ENCODE measurements around the gene MLLT6.
"Not testable (repeated sequence)": the region's sequence is repeated elsewhere in the genome, so short reads cannot be mapped to it uniquely, and the experiment has no call there.

MLLT6 gene

DNA sequence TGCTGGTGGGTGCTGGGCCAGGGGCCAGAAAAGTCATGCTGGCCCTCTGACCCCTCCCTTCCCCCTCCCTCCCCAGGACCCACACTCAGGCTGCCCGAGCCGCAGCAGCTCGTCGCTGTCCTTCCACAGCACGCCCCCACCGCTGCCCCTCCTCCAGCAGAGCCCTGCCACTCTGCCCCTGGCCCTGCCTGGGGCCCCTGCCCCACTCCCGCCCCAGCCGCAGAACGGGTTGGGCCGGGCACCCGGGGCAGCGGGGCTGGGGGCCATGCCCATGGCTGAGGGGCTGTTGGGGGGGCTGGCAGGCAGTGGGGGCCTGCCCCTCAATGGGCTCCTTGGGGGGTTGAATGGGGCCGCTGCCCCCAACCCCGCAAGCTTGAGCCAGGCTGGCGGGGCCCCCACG lies 16.7 kb downstream of the MLLT6 start:
- TF ChIP-seq, protein P1, sequence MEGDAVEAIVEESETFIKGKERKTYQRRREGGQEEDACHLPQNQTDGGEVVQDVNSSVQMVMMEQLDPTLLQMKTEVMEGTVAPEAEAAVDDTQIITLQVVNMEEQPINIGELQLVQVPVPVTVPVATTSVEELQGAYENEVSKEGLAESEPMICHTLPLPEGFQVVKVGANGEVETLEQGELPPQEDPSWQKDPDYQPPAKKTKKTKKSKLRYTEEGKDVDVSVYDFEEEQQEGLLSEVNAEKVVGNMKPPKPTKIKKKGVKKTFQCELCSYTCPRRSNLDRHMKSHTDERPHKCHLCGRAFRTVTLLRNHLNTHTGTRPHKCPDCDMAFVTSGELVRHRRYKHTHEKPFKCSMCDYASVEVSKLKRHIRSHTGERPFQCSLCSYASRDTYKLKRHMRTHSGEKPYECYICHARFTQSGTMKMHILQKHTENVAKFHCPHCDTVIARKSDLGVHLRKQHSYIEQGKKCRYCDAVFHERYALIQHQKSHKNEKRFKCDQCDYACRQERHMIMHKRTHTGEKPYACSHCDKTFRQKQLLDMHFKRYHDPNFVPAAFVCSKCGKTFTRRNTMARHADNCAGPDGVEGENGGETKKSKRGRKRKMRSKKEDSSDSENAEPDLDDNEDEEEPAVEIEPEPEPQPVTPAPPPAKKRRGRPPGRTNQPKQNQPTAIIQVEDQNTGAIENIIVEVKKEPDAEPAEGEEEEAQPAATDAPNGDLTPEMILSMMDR (conservative IDR thresholded peaks at IDR 0.05; ENCODE audit: low read depth, low read length) = no peak
- DNase-seq (ENCODE audit: low read depth) = no peak
- H3K4me3 ChIP-seq (ENCODE audit: low read depth, low read length) = no peak overlapping the region

DNA sequence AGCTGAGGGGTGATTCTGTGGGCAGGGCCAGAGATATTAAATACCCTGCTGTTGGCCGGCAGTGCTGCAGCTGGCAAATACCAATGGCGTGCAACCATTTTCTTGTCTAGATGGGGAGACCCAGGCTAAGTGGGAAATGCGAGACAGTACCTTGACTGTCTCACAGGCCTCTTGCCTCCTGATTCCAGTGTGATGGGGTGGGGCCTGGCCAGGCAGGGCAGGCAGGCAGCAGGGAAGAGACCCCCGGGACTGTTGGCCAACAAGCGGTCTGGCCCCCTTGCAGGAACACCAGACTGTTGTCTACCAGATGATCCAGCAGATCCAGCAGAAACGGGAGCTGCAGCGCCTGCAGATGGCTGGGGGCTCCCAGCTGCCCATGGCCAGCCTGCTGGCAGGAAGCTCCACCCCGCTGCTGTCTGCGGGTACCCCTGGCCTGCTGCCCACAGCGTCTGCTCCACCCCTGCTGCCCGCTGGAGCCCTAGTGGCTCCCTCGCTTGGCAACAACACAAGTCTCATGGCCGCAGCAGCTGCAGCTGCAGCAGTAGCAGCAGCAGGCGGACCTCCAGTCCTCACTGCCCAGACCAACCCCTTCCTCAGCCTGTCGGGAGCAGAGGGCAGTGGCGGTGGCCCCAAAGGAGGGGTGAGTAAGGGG lies 19.4 kb downstream of the MLLT6 start:
- no peak for DNase-seq (ENCODE audit: low read depth)
- TF ChIP-seq, protein P1 (conservative IDR thresholded peaks at IDR 0.05; ENCODE audit: low read depth, low read length) = no peak
- H3K4me3 ChIP-seq (ENCODE audit: low read depth, low read length) = no peak overlapping the region

DNA sequence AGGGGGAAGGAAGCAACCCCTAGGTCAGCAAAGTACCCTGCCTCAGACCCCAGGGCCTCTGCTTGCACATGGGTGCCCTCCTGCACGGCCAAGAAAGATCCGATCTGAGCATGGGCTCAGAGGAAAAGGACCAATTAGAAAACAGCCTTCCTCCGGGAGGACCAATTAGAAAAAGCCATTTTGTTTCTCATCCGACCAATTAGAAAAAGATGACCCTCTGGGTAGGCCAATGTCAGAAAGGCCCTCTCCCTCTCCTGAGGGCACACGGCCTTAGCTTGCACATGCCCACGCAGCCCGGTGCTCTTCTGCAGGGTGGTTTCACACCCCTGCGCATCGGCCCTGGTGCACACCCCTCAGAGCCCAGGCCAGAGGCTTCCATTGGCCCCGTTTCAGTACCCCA lies 20.0 kb downstream of the MLLT6 start:
- TF ChIP-seq, protein P1 (conservative IDR thresholded peaks at IDR 0.05; ENCODE audit: low read depth, low read length) = no peak
- no peak for DNase-seq (ENCODE audit: low read depth)
- no peak overlapping the region for H3K4me3 ChIP-seq (ENCODE audit: low read depth, low read length)

DNA sequence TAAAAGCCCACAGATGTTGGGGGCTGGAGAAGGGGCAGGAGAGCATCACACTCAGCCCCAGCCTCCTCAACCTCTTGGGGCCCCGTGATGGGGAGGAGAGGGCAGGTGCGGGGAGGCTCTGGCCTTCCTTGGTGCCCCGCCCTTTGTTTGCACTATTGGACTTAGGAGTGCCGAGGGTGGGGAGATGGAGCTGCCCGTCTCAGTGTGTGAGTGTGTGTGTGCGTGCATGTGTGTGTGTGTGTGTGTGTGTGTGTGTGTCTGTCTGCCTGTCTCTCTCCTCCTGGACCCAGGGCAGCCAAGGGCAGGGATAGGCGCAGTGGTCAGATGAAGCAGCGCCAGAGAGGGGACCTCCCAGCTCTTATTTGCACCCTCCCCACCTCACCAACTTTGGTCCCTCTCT lies 21.1 kb downstream of the MLLT6 start:
- H3K4me3 ChIP-seq (ENCODE audit: low read depth, low read length); DNase-seq (ENCODE audit: low read depth): not testable (repeated sequence)

DNA sequence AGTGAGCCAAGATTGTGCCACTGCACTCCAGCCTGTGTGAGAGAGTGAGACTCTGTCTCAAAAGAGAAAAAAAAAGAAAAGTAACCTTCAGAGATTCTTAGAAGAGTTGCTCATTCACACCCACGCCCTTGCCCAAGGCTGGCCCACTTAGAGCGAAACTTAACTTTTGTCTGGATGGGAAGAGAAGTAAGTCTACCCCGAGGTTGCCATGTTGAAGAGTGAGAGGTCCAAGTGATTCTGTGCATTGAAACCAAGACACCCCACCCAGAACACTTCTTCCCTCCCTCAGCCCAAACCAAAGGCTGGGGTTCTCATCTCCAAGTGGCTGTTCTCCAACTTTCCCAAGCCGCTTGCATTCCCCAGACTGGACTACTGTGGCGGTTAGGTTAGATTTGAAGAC lies 22.7 kb downstream of the MLLT6 start:
- H3K4me3 ChIP-seq (ENCODE audit: low read depth, low read length) = no peak overlapping the region
- TF ChIP-seq, protein P1 (conservative IDR thresholded peaks at IDR 0.05; ENCODE audit: low read depth, low read length) = no peak
- no peak for DNase-seq (ENCODE audit: low read depth)

DNA sequence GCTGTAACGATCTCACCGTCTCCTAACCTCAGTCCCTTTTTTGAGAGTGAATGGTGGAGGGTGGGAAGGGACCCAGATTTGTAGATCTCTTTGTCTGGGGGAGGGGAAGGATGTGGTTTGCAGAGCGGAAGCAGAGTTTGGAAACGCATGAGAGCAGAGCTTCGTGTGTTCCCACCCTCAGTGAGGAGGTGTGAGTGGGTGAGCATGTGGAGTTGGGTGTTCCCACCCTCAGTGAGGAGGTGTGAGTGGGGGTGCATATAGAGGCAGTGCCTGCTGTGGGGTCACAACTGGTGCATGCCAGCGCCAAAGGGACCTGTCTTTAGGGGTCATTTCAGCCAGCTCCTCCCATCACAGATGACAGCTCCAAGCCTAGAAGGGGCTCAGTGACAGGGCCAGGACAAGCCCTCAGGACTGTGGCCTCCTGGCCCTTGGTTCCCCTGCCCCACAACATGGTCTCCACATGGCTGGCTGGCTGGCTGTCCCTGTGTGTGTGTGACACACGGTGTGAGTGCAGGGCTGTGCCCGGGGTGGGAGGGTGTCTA lies 23.3 kb downstream of the MLLT6 start:
- no peak for DNase-seq (ENCODE audit: low read depth)
- TF ChIP-seq, protein P1 (conservative IDR thresholded peaks at IDR 0.05; ENCODE audit: low read depth, low read length) = no peak
- no peak overlapping the region for H3K4me3 ChIP-seq (ENCODE audit: low read depth, low read length)

DNA sequence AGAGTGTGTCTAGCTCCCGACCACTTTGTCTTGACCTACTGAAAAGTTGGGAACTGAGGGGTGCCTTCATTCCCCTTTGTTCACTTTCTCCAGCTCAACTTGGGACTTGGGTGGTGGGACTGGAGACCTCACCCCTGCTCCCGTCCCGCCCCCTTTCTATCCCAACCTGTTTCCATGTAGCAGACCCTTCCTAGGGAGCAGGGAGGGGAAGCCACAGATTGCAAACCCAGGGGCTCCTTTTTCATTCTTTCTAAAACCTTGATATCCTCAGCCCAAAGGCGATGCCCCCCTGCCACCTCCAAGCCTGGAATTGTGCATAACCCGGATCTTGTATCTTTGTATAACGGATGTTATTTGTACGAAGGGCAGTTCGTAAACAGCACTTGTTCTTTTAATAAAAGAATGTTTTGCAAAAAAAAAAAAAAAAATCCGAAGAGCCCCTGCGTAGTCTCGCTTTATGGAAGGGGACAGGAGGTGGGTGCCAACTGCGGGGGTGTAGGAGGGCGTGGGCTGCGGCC lies 24.4 kb downstream of the MLLT6 start:
- H3K4me3 ChIP-seq (ENCODE audit: low read depth, low read length) = peak overlapping the region; percentile 70
- TF ChIP-seq, protein P1 (conservative IDR thresholded peaks at IDR 0.05; ENCODE audit: low read depth, low read length) = no peak
- DNase-seq (ENCODE audit: low read depth) = no peak

Measured in choroid plexus epithelial cell (primary cell).